ENCODE measurements around the gene GMPPA. TPM values are rescaled to one million over a fixed set of nuclear protein-coding genes. Genes with fewer than 3 reads are reported as not detected.
A peak's percentile ranks its signal among the peaks of the same experiment; 100 is the strongest.

Gene GMPPA
- total RNA-seq, 1 experiment from 2014 or later = 10.5 TPM

DNA sequence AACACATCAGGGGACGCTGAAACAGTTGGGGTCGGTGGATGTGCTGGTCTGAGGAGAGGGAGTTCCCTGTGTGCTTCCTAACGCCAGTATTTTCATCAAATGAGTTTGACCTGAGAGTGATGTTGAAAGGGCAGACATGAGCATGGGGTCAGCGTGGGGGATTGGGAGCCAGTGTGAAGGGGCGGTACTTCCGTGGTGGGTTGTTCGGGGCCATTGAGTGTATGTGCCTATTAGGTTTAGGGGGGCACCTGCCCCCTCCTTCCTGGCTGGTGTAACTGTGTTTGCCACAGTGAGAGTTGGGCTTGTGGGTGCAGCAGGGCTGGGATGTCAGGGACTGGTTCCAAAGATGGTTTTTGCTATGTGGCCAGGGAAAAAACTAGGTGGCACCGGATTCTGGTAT, 39.7 kb upstream of the GMPPA start:
- H3K9me3 ChIP-seq (ENCODE audit: low read length) = no peaks in the 10 kb centered on the region
- H3K4me2 ChIP-seq (ENCODE audit: low read depth, low read length, poor library complexity, severe bottlenecking) = no peak overlapping the region
- DNase-seq = no peak

GRCh38 chr2:219459460-219460311, 39.0 kb upstream of the GMPPA start:
- Histone ChIP-seq H3K4me2 (ENCODE audit: low read depth, low read length, poor library complexity, severe bottlenecking) (no peak overlapping the region), H3K9me2 (replicated peaks; ENCODE audit: insufficient read depth, low read length) (no peaks in the 10 kb centered on the region), H3K4me1 (ENCODE audit: low read length) (peaks cover 8% of the 10 kb centered on the region), H4K20me1 (ENCODE audit: insufficient read depth, low read depth, low read length) (no peaks in the 10 kb centered on the region), H3K4me3 (ENCODE audit: low read length) (no peak overlapping the region), H3K9me3 (ENCODE audit: low read length) (no peaks in the 10 kb centered on the region), H3K79me2 (ENCODE audit: low read length) (no peaks in the 10 kb centered on the region), H3K27me3 (ENCODE audit: low read length) (no peaks in the 10 kb centered on the region), H3K9ac (ENCODE audit: low read length) (no peak overlapping the region), H3K27ac (ENCODE audit: low read length) (no peak overlapping the region), H2AFZ (ENCODE audit: low read length) (no peak overlapping the region), H3K36me3 (ENCODE audit: insufficient read depth, low read length) (no peaks in the 10 kb centered on the region)
- DNase-seq = peak; percentile 72

More for the DNA sequence above, 39.7 kb upstream of the GMPPA start:
- Histone ChIP-seq H4K20me1 (ENCODE audit: insufficient read depth, low read depth, low read length) (no peaks in the 10 kb centered on the region), H3K9me2 (replicated peaks; ENCODE audit: insufficient read depth, low read length) (no peaks in the 10 kb centered on the region), H3K79me2 (ENCODE audit: low read length) (no peaks in the 10 kb centered on the region), H3K9ac (ENCODE audit: low read length) (no peak overlapping the region), H2AFZ (ENCODE audit: low read length) (no peak overlapping the region), H3K4me1 (ENCODE audit: low read length) (peaks cover 8% of the 10 kb centered on the region), H3K36me3 (ENCODE audit: insufficient read depth, low read length) (no peaks in the 10 kb centered on the region), H3K27ac (ENCODE audit: low read length) (no peak overlapping the region), H3K4me3 (ENCODE audit: low read length) (no peak overlapping the region), H3K27me3 (ENCODE audit: low read length) (no peaks in the 10 kb centered on the region)

DNA sequence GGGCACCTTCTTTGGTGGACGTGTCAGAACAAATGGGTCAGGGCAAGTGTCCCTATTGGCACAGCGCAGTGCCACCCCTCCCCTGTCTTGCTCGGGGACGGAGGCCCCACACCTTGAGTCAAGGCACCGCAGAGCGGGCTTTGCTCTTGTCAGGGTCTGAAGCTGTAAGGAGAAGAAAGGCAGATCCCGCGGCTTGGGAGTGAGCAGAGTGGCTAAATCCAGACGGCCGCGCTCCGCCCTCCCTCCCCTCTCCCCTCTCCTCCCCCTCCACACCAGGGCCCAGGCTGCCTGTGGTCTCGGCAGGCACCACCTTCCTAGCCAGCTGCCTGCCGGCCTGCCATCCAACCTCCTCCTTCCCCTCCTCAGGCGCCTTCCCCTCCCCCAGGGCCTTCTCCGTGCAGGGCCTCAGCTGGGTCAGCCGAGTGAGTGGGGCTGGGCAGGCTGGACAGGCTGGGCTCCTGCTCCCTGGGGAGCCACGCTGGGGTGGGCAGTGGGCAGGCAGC, 38.2 kb upstream of the GMPPA start:
- Histone ChIP-seq H3K4me3 (ENCODE audit: low read length) (no peak overlapping the region), H2AFZ (ENCODE audit: low read length) (no peak overlapping the region), H3K36me3 (ENCODE audit: insufficient read depth, low read length) (no peaks in the 10 kb centered on the region), H3K27ac (ENCODE audit: low read length) (no peak overlapping the region), H3K9me2 (replicated peaks; ENCODE audit: insufficient read depth, low read length) (no peaks in the 10 kb centered on the region), H3K4me2 (ENCODE audit: low read depth, low read length, poor library complexity, severe bottlenecking) (no peak overlapping the region), H3K9ac (ENCODE audit: low read length) (no peak overlapping the region), H3K4me1 (ENCODE audit: low read length) (peaks cover 4% of the 10 kb centered on the region), H3K79me2 (ENCODE audit: low read length) (no peaks in the 10 kb centered on the region), H4K20me1 (ENCODE audit: insufficient read depth, low read depth, low read length) (no peaks in the 10 kb centered on the region), H3K9me3 (ENCODE audit: low read length) (no peaks in the 10 kb centered on the region), H3K27me3 (ENCODE audit: low read length) (no peaks in the 10 kb centered on the region)
- no peak for DNase-seq

DNA sequence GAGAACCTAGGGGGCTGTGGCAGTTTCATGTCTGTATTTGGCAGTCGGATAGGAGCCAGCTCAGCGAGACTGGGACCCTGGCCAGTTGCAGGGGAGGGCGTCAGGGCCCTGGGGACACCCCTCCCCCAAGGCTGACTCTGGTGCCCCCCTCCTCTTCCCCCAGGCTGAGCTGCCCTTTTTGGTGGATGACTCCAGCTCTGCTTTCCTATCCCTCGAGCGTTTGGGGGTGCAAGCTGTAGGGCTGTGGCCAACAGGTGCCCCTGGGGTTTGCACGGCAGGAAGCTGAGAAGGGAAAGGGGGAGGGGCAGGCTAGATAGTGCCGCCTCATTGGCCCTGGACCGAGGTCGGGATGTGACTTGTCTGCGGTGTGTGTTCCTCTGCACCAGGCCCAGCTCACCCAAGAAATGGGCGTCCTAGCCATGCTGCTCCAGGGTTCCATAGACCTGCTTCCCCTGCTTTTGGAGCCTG, 37.6 kb upstream of the GMPPA start:
- no peaks in the 10 kb centered on the region for H3K4me1 ChIP-seq (ENCODE audit: low read length)
- H4K20me1 ChIP-seq (ENCODE audit: insufficient read depth, low read depth, low read length) = no peaks in the 10 kb centered on the region
- peak; percentile 56 for DNase-seq
- H2AFZ ChIP-seq (ENCODE audit: low read length) = no peak overlapping the region
- no peak overlapping the region for H3K27ac ChIP-seq (ENCODE audit: low read length)
- no peak overlapping the region for H3K4me2 ChIP-seq (ENCODE audit: low read depth, low read length, poor library complexity, severe bottlenecking)
- H3K9me2 ChIP-seq (replicated peaks; ENCODE audit: insufficient read depth, low read length) = no peaks in the 10 kb centered on the region
- no peaks in the 10 kb centered on the region for H3K27me3 ChIP-seq (ENCODE audit: low read length)
- no peak overlapping the region for H3K4me3 ChIP-seq (ENCODE audit: low read length)
- H3K9ac ChIP-seq (ENCODE audit: low read length) = no peak overlapping the region
- H3K9me3 ChIP-seq (ENCODE audit: low read length) = no peaks in the 10 kb centered on the region
- no peaks in the 10 kb centered on the region for H3K36me3 ChIP-seq (ENCODE audit: insufficient read depth, low read length)
- H3K79me2 ChIP-seq (ENCODE audit: low read length) = no peaks in the 10 kb centered on the region

- no peak overlapping the region for H3K9ac ChIP-seq (ENCODE audit: low read length)
- H3K4me2 ChIP-seq (ENCODE audit: low read depth, low read length, poor library complexity, severe bottlenecking) = no peak overlapping the region
- no peaks in the 10 kb centered on the region for H3K4me1 ChIP-seq (ENCODE audit: low read length)
Observed at GRCh38 chr2:219461669-219462068, 37.0 kb upstream of the GMPPA start.

DNA sequence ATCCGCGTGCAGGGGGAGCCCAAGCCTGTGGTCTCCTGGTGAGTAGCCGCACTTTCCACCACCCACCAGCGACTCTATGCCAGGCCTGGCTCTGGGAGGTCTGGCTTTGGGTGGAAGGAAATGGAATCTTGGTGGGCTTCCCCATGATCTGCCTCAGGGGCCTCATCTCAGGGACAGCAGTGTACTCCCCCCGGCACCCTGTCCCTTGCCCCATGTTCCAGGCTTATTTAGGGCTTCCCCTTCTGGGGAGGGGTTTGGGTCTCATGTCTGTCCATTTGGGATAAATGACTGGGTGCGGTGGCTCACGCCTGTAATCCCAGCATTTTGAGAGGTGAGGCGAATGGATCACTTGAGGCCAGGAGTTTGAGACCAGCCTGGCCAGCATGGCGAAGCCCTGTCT, 36.3 kb upstream of the GMPPA start:
- H3K9me3 ChIP-seq (ENCODE audit: low read length) = no peaks in the 10 kb centered on the region
- H3K4me3 ChIP-seq (ENCODE audit: low read length) = no peak overlapping the region
- H2AFZ ChIP-seq (ENCODE audit: low read length) = no peak overlapping the region
- no peaks in the 10 kb centered on the region for H3K36me3 ChIP-seq (ENCODE audit: insufficient read depth, low read length)
- H3K27ac ChIP-seq (ENCODE audit: low read length) = no peak overlapping the region
- no peak overlapping the region for H3K4me2 ChIP-seq (ENCODE audit: low read depth, low read length, poor library complexity, severe bottlenecking)
- no peaks in the 10 kb centered on the region for H3K27me3 ChIP-seq (ENCODE audit: low read length)
- DNase-seq = no peak
- H3K4me1 ChIP-seq (ENCODE audit: low read length) = no peaks in the 10 kb centered on the region
- no peaks in the 10 kb centered on the region for H4K20me1 ChIP-seq (ENCODE audit: insufficient read depth, low read depth, low read length)
- H3K9me2 ChIP-seq (replicated peaks; ENCODE audit: insufficient read depth, low read length) = no peaks in the 10 kb centered on the region
- H3K79me2 ChIP-seq (ENCODE audit: low read length) = no peaks in the 10 kb centered on the region
- H3K9ac ChIP-seq (ENCODE audit: low read length) = no peak overlapping the region

More at GRCh38 chr2:219461669-219462068, 37.0 kb upstream of the GMPPA start:
- Histone ChIP-seq H3K9me2 (replicated peaks; ENCODE audit: insufficient read depth, low read length) (no peaks in the 10 kb centered on the region), H3K27me3 (ENCODE audit: low read length) (no peaks in the 10 kb centered on the region), H3K36me3 (ENCODE audit: insufficient read depth, low read length) (no peaks in the 10 kb centered on the region), H3K9me3 (ENCODE audit: low read length) (no peaks in the 10 kb centered on the region), H2AFZ (ENCODE audit: low read length) (no peak overlapping the region), H4K20me1 (ENCODE audit: insufficient read depth, low read depth, low read length) (no peaks in the 10 kb centered on the region), H3K79me2 (ENCODE audit: low read length) (no peaks in the 10 kb centered on the region), H3K27ac (ENCODE audit: low read length) (no peak overlapping the region), H3K4me3 (ENCODE audit: low read length) (no peak overlapping the region)
- DNase-seq = no peak

- no peak overlapping the region for H3K27ac ChIP-seq (ENCODE audit: low read length)
- H3K9ac ChIP-seq (ENCODE audit: low read length) = no peak overlapping the region
- H3K9me3 ChIP-seq (ENCODE audit: low read length) = no peaks in the 10 kb centered on the region
- no peak for DNase-seq
- no peak overlapping the region for H2AFZ ChIP-seq (ENCODE audit: low read length)
- no peaks in the 10 kb centered on the region for H3K79me2 ChIP-seq (ENCODE audit: low read length)
- H4K20me1 ChIP-seq (ENCODE audit: insufficient read depth, low read depth, low read length) = no peaks in the 10 kb centered on the region
- H3K27me3 ChIP-seq (ENCODE audit: low read length) = no peaks in the 10 kb centered on the region
- no peaks in the 10 kb centered on the region for H3K9me2 ChIP-seq (replicated peaks; ENCODE audit: insufficient read depth, low read length)
- no peak overlapping the region for H3K4me2 ChIP-seq (ENCODE audit: low read depth, low read length, poor library complexity, severe bottlenecking)
- H3K4me1 ChIP-seq (ENCODE audit: low read length) = no peaks in the 10 kb centered on the region
- H3K4me3 ChIP-seq (ENCODE audit: low read length) = no peak overlapping the region
- H3K36me3 ChIP-seq (ENCODE audit: insufficient read depth, low read length) = no peaks in the 10 kb centered on the region
Observed at GRCh38 chr2:219464286-219465032, 34.2 kb upstream of the GMPPA start.

All from Karpas-422 (cell line).